GM13976 (cell line): ENCODE measurements around the gene GJD3.

Experiments used
- DNase-seq: peaks from one replicate; pipeline ENCODE4 v3.0.0; 2012; ENCODE audit warnings: low spot score
- in situ Hi-C: fragments of 300-500 bp; cut with MboI; formaldehyde crosslinking; loops from one replicate; pipeline ENCODE4 v1.12.0; 2022; ENCODE audit warnings: low sequenced_read_pairs, mixed read lengths, inconsistent platforms; ENCODE audit not compliant: unreplicated experiment
- TF ChIP-seq, protein P1 (sequence below): IDR thresholded peaks from 2 replicates; pipeline ENCODE4 v1.5.1; 2012; ENCODE audit warnings: borderline replicate concordance, mild to moderate bottlenecking; ENCODE audit not compliant: insufficient read depth; ENCODE audit errors: extremely low read depth, missing control alignments, control extremely low read depth

GJD3 gene

DNA sequence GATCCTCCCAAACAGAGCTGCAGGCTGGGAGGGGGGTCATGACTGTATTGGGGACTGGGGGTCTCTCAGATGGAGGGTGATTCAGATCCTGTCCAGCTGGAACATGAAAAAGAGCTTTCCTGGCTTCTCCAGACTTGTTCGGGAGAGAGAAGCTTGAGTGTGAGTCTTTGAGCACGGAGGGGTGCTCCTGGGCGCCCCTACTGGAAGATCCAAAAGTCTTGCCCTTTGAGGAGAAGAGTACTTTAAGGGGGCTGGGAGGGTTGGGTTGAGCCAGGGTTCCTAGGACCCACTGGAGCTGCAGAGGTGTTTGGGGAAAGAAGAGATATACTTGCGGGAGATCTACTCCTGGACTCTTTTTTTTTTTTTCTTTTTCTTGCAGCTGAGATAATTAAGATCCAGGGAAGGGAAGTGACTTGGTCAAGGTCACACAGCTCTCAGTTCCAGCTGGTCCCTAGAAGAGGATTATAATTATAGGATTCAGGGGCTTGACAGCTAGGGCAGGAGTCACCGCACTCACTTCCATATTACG, 47.1 kb downstream of the GJD3 start:
- peak; percentile 72 for DNase-seq
- in situ Hi-C loops, result no loop called here
- TF ChIP-seq, protein P1, sequence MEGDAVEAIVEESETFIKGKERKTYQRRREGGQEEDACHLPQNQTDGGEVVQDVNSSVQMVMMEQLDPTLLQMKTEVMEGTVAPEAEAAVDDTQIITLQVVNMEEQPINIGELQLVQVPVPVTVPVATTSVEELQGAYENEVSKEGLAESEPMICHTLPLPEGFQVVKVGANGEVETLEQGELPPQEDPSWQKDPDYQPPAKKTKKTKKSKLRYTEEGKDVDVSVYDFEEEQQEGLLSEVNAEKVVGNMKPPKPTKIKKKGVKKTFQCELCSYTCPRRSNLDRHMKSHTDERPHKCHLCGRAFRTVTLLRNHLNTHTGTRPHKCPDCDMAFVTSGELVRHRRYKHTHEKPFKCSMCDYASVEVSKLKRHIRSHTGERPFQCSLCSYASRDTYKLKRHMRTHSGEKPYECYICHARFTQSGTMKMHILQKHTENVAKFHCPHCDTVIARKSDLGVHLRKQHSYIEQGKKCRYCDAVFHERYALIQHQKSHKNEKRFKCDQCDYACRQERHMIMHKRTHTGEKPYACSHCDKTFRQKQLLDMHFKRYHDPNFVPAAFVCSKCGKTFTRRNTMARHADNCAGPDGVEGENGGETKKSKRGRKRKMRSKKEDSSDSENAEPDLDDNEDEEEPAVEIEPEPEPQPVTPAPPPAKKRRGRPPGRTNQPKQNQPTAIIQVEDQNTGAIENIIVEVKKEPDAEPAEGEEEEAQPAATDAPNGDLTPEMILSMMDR, result peak; percentile 56

DNA sequence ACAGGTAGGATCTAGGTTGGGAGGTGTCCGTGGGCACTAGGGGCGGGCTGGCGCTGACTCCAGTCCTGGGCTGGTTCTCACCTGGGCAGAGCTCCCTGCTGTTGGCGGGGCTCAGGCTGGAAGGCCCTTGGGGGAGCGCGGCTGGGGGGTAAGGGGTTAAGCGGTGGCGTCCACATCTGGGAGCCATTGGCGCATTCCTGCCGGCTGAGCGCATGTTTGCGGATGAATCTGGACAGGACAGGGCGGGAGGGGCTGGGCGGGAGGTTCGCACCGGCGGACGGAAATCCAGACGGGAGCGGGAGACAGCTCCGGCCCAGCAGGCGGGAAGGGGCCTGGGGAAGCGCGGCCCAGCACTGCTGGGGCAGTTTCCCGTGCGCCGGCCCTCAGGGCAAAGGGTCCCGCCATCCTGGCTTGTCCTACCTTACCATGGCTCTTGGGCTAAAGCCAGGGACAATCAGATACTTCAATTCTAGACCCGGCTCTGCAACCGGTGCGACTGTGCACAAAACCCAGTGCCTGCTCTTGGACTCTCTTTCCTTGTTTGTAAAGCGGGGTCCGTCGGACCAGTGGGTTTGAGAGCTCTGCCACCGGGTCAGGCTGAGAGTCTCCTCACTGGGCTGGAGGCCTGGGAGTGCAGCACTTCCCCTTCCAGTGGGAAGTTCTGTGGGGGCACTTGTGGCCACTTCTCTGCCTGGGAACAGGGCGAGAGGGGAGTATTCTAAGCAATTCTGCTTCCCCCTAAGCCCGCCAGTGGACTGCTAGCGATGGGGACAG, 47.8 kb downstream of the GJD3 start:
- DNase-seq, result no peak
- in situ Hi-C loops, result no loop called here
- TF ChIP-seq, protein P1, result no peak

DNA sequence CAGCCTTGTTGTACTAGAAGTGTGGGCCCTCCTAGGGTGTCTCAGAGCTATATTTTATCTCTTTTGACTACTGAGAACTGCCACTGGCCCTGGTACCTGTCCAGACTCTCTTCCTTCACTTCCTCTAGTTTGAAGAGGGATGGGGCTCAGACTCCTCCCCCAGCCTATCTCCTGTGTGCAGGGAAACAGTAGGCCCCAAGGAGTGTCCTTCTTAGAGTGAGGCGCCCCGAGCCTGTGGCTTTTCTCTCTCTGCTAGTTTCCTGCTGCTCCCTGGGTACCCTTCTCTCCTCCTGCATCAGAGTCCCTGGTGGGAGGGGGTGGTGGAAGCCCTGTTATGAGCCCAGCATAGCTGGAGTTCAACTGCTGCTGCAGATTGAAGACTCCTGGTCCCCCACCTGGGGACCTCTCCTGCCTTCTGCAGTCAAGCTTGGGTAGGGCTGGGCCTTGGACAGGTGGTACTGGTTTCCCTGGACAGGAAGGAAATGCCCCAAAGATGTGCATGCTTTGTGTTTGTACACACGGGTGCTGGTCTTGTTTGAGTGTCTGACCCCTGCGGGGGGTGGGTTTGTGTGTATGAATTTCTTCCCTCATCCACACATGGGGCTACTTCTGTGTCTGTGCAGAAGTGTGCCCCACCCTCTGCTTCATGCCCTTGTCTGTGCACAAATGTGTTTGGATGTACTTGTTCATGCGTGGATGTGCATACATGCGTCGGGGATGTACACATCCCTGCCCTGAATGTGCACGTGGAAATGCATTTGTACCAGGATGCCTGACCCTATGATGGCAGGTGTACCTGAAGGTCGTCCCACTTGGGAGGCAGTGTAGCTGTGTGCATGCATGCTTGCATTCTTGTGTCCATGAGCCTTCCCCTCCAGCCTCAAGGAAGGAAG, 48.6 kb downstream of the GJD3 start:
- DNase-seq, result no peak
- TF ChIP-seq, protein P1, result no peak
- in situ Hi-C loops, result no loop called here

DNA sequence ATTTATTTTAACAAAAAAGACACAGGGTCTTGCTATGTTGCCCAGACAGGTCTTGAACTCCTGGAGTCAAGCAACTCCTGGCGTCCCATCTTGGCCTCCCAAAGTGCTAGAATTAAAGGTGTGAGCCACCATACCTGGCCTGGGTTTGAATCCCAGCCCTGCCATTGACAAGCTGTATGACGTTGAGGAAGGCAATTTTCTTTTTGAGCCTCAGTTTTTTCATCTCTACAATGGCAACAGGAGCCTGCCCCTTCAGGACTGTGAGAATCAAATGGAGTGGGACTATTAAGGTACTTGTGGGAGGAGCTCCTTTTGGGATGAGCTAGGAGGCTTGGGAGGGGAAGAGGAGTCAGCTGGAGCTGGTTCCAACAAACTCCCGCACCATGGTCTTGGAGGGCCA, 49.3 kb downstream of the GJD3 start:
- TF ChIP-seq, protein P1, result no peak
- in situ Hi-C loops, result no loop called here
- DNase-seq, result no peak

DNA sequence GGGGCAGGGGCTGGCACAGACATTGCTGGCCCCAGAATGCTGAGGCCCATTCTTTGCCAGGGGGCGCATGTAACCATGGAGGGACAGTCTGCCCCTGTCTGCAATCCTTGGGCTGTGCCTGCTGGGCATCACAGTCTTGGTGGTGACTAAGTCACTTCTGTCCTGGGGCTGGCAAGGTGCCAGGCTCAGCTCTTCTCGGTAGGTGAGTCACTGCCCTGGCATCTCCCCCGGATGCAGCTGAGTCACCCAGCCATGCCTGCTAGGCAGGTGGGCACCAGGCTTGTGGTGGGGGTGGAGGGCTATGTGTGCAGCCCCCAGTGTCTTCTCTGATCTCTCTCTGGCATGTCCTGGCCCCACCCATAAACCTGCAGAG, 50.0 kb downstream of the GJD3 start:
- TF ChIP-seq, protein P1, result peak; percentile 3
- in situ Hi-C loops, result no loop called here
- DNase-seq, result peak; percentile 11

DNA sequence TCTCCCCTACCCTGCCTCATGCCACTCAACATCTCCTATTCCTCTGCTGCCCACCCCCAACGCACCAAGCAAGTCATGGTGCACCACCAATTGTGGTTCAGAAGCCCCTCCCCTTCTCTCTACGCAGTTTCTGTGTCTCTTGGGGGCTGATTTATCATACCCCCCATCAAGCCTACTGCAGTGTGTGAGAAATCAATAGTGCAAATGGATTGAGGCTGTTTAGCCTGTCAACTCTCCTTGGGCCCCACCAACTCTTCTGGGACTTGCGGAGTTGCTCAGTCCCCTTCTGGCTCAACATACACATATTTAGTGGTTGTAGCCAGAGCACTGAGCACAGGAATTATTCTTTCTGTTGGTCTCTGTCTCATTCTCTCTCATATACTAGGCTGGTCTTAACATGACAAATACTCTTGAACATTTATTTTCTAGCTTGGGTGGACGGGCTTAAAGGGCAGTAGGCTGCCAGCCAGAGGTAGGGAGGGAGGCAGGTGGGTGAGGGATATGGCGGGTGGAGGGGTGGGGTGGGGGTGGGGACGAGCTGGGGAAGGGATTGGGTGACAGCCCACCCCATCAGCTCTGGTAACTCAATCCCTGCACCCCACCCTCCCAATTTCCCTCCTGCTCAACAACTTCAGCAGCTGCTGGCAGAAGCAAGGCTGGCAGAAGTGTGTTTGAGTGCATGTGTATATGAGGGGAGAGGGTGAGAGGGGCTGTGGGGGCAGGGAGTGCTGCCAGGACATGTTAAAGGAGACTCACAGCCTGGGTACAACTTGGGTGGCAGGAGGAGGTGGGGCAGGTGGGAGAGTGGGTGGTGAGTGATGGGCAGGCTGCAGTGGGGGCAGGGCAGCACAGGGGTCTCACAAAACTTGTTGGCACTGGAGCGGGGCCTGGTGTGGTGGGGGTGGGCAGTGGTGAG, 50.6 kb downstream of the GJD3 start:
- TF ChIP-seq, protein P1, result no peak
- in situ Hi-C loops, result no loop called here
- DNase-seq, result no peak
